Retinal pigment epithelial cell (primary cell): ENCODE data around the gene RAB39A.

ENCODE experiments used
- DNase-seq: peaks from one replicate; pipeline ENCODE4 v3.0.0-alpha.2; 2010; ENCODE audit warnings: low read depth
- H3K4me3 ChIP-seq: 2 replicates; pipeline ENCODE4 v1.5.1; 2011; ENCODE audit warnings: mild to moderate bottlenecking, low read length, control low read depth, moderate library complexity
- CTCF ChIP-seq: conservative IDR thresholded peaks from 2 replicates; pipeline ENCODE4 v1.5.1; 2011; ENCODE audit warnings: low read depth, low read length, control low read depth, inconsistent platforms

Gene RAB39A

GRCh38 chr11:108008656-108009496 is 80.6 kb downstream of the RAB39A start, which contains the start of gene CUL5:
CUL5 (plus strand) TSS chr11:108008898; CDS start chr11:108009349, 451 bp downstream.
- H3K4me3 ChIP-seq, result peak within 1 kb of the TSS; percentile 99
- TF ChIP-seq CTCF, result peak; percentile 87
- DNase-seq, result peak; percentile 70

- no peak for TF ChIP-seq CTCF
- no peak for DNase-seq
- peak overlapping the region; percentile 99 for H3K4me3 ChIP-seq
Measured at GRCh38 chr11:108009497-108010370, 81.5 kb downstream of the RAB39A start.

GRCh38 chr11:108012139-108012725 is 84.0 kb downstream of the RAB39A start:
- DNase-seq, result no peak
- H3K4me3 ChIP-seq, result no peak overlapping the region
- no peak for TF ChIP-seq CTCF
